Adrenal gland (tissue), 5 donors: ENCODE measurements around the gene DPP7.

Experiments used
- CTCF ChIP-seq, 6 experiments: fragments of 450-650 bp in 4 of 6; fragments of 200-600 bp in 2 of 6; sonication (generic) in 1 of 6; IDR thresholded peaks; 1 replicate in 5 of 6; 2 replicates in 1 of 6; pipeline versions ENCODE4 v1.5.1 to v1.8.0; 2016 to 2021; ENCODE audit warnings: antibody characterized with exemption in 6 of 6, mild to moderate bottlenecking in 2 of 6, moderate library complexity in 1 of 6
- POLR2A ChIP-seq, 2 donors: fragments of 450-650 bp; IDR thresholded peaks; one replicate each; pipeline ENCODE4 v1.6.1; 2017; ENCODE audit warnings: antibody characterized with exemption in 2 of 2, mild to moderate bottlenecking in 2 of 2, moderate library complexity in 1 of 2
- donor health status: DM: no; HTN: no; CAD: no.

GRCh38 chr9:137071282-137071681, 43.3 kb downstream of the DPP7 start:
- TF ChIP-seq POLR2A (IDR thresholded peaks at IDR 0.05) = no peak
- TF ChIP-seq CTCF (IDR thresholded peaks at IDR 0.05) = no peak
